NCI-H524 (cell line): ENCODE results near the gene ECSIT.

Experiments used
- DNase-seq, 2 experiments: peaks; one replicate each; lab custom pipeline; 2025; lab: John Stamatoyannopoulos, UW

The ECSIT gene

GRCh38 chr19:11550265-11550664 lies 21.3 kb upstream of the ECSIT start:
- DNase-seq, result no peak

GRCh38 chr19:11549386-11549953 lies 20.5 kb upstream of the ECSIT start:
- no peak for DNase-seq

GRCh38 chr19:11547929-11548700 lies 19.2 kb upstream of the ECSIT start:
- no peak for DNase-seq

GRCh38 chr19:11541238-11541637 lies 12.3 kb upstream of the ECSIT start:
- DNase-seq, result peak in 1 of 2 experiments; percentile 25

GRCh38 chr19:11540645-11541044 lies 11.7 kb upstream of the ECSIT start:
- no peak for DNase-seq

GRCh38 chr19:11539495-11540365 lies 10.8 kb upstream of the ECSIT start:
- no peak for DNase-seq

GRCh38 chr19:11538232-11539036 lies 9.5 kb upstream of the ECSIT start, which contains the start of gene CNN1:
Gene CNN1 (plus strand): TSS chr19:11538851. CDS start chr19:11538928, 77 bp downstream.
- no peak for DNase-seq

GRCh38 chr19:11535792-11536595 lies 7.1 kb upstream of the ECSIT start:
- peak; percentile 58 to 76 for DNase-seq

- no peak for DNase-seq
Measured at GRCh38 chr19:11534948-11535347, 6.0 kb upstream of the ECSIT start.

- DNase-seq, result no peak
Measured at GRCh38 chr19:11534538-11534937, 5.6 kb upstream of the ECSIT start.

GRCh38 chr19:11530432-11530831 lies 1.5 kb upstream of the ECSIT start:
- peak; percentile 98 to 99 for DNase-seq

GRCh38 chr19:11519138-11519537 lies 9.8 kb downstream of the ECSIT start:
- DNase-seq, result no peak

GRCh38 chr19:11513946-11514345 lies 15.0 kb downstream of the ECSIT start:
- no peak for DNase-seq

- DNase-seq, result no peak
Measured at GRCh38 chr19:11510444-11510843, 18.5 kb downstream of the ECSIT start.

GRCh38 chr19:11507370-11508078 lies 21.4 kb downstream of the ECSIT start:
- no peak for DNase-seq

GRCh38 chr19:11506967-11507366 lies 22.0 kb downstream of the ECSIT start:
- DNase-seq, result no peak

GRCh38 chr19:11506101-11506555 lies 22.8 kb downstream of the ECSIT start:
- DNase-seq, result peak in 1 of 2 experiments; percentile 43

- peak; percentile 87 to 97 for DNase-seq
Measured at GRCh38 chr19:11505504-11506100, 23.3 kb downstream of the ECSIT start, which contains the start of gene ZNF653. Gene ZNF653 (minus strand): TSS chr19:11505839. CDS start chr19:11505786, 53 bp downstream.

GRCh38 chr19:11505032-11505503 lies 23.9 kb downstream of the ECSIT start:
- DNase-seq, result peak; percentile 96 to 98
